NB4 (cell line): Measurements from ENCODE around the gene IFT80.

Experiments used
- MYC ChIP-seq: IDR thresholded peaks from 2 replicates; pipeline ENCODE4 v1.6.1; 2011; ENCODE audit warnings: low read depth, low read length
- POLR2A ChIP-seq: IDR thresholded peaks from 2 replicates; pipeline ENCODE4 v1.6.1; 2011; ENCODE audit warnings: mild to moderate bottlenecking; ENCODE audit not compliant: insufficient read length; ENCODE audit errors: extremely low read depth
- TF ChIP-seq, protein P1 (sequence below): IDR thresholded peaks from one replicate; pipeline ENCODE4 v1.5.1; 2012; ENCODE audit warnings: low read depth, low read length
- TF ChIP-seq, protein P2 (sequence below): IDR thresholded peaks from 2 replicates; pipeline ENCODE4 v1.6.1; 2011; ENCODE audit warnings: low read depth, low read length

GRCh38 chr3:160445854-160446253 lies 46.8 kb upstream of the IFT80 start:
- TF ChIP-seq, protein P1, sequence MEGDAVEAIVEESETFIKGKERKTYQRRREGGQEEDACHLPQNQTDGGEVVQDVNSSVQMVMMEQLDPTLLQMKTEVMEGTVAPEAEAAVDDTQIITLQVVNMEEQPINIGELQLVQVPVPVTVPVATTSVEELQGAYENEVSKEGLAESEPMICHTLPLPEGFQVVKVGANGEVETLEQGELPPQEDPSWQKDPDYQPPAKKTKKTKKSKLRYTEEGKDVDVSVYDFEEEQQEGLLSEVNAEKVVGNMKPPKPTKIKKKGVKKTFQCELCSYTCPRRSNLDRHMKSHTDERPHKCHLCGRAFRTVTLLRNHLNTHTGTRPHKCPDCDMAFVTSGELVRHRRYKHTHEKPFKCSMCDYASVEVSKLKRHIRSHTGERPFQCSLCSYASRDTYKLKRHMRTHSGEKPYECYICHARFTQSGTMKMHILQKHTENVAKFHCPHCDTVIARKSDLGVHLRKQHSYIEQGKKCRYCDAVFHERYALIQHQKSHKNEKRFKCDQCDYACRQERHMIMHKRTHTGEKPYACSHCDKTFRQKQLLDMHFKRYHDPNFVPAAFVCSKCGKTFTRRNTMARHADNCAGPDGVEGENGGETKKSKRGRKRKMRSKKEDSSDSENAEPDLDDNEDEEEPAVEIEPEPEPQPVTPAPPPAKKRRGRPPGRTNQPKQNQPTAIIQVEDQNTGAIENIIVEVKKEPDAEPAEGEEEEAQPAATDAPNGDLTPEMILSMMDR = no peak
- TF ChIP-seq MYC (no peak), POLR2A (no peak)
- TF ChIP-seq, protein P2, sequence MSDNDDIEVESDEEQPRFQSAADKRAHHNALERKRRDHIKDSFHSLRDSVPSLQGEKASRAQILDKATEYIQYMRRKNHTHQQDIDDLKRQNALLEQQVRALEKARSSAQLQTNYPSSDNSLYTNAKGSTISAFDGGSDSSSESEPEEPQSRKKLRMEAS = no peak
